Superior temporal gyrus (tissue), 1 donor: Measurements from ENCODE around the gene INPP4A.
"Not testable (repeated sequence)": the region's sequence is repeated elsewhere in the genome, so short reads cannot be mapped to it uniquely, and the experiment has no call there.

Experiments
- DNase-seq: peaks from one replicate; pipeline ENCODE4 v3.0.0-alpha.2; 2016; ENCODE audit errors: extremely low spot score

The INPP4A gene

DNA sequence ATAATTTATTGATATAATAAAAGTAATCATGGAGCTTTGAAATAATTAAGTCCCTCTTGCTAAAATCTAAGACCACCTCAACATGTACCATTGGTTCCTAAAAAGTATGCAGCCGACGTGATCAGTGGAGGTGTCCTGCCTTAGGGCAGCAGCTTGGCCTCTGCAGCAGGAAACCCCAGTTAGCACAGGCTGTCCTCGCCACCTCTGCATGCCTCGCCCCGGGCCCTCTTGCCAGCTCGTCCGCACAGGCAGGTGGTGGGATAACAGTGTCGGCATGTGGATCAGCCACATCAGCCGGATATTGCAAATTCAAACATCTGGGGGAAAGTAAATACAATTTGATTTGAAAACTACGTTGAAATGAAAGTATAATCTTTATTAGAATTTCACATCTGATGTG is 140.7 kb downstream of the INPP4A start:
- DNase-seq, result no peak

GRCh38 chr2:98586551-98587140 is 142.0 kb downstream of the INPP4A start:
- DNase-seq, result no peak

- DNase-seq, result no peak
These were observed 144.3 kb downstream of the INPP4A start for GRCh38 chr2:98588880-98589431.

GRCh38 chr2:98589489-98589888 is 144.8 kb downstream of the INPP4A start:
- no peak for DNase-seq

GRCh38 chr2:98592565-98592964 is 147.9 kb downstream of the INPP4A start:
- no peak for DNase-seq

GRCh38 chr2:98594665-98595064 is 150.0 kb downstream of the INPP4A start:
- not testable (repeated sequence) for DNase-seq

DNA sequence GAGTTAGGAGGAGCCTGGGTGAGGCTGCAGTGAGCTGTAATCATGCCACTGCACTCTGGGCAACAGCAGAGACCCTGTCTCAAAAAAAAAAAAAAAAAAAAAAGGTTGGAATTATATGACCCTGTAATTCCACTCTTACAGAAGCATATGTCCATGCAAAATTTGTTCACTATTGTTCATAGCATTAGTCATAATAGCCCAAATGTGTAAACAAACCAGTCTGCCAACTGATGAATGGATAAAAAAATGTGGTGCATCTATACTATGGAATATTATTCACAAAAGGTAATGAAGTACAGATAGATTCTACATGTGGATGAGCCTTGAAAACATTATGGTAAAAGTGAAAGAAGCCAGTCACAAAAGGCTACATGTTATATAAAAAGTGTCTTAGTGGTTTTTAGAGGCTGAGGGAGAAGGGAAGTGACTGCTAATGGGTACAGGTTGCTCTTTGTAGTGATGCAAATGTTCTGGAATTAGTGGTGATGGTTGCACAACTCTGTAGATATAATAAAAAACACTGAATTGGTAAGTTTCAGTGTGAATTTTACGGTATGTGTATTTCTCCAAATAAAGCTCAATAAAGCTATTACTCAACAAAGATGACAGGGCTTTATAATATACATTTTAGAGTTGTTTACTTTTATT is 154.2 kb downstream of the INPP4A start:
- DNase-seq, result no peak

DNA sequence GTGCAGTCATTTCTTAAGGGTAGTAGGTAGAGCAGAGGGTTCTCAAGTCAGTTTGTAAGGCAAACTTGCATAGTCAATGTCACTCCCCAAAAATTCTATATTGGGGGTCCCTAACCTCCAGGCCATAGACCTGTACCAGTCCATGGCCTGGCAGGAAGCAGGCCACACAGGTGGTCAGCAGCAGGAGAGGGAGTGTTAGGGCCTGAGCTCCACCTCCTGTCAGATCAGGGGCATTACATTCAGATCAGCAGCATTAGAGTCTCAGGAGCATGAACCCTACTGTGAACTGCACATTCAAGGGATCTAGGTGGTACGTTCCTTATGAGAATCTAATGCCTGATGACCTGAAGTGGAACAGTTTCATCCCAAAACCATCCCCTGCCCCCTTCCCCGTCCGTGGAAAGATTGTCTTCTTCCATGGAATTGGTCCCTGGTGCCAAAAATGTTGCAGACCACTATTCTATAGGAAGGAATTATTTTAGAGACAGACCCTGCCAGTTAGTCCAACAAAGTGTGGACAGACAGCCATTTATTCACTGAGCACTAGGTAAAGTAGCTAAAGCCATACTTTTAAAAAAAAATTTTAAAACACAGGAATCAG is 157.0 kb downstream of the INPP4A start:
- peak; percentile 33 for DNase-seq

GRCh38 chr2:98604547-98604946 is 159.9 kb downstream of the INPP4A start:
- no peak for DNase-seq

- no peak for DNase-seq
These were observed 160.4 kb downstream of the INPP4A start for GRCh38 chr2:98605076-98605475.

DNA sequence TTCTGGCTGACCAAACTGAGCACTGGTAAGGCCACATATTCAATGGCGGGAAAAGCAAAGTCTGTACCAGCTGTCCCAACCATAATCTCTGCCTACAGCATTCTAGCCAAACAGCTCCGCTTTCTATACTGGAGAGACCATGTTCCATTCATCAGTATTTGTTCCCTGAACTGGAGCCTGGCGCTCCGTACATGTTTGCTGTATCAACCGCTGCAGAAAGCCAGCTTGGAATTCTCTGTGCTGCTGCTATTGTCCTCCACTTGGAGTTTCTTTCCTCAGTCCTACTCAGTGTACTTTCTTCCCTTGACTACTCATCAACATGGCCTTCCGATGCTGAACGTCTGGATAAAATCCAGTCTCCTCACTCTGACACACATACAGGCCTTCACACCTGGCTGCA is 161.8 kb downstream of the INPP4A start:
- DNase-seq, result no peak

GRCh38 chr2:98607104-98607503 is 162.4 kb downstream of the INPP4A start:
- DNase-seq, result no peak

DNA sequence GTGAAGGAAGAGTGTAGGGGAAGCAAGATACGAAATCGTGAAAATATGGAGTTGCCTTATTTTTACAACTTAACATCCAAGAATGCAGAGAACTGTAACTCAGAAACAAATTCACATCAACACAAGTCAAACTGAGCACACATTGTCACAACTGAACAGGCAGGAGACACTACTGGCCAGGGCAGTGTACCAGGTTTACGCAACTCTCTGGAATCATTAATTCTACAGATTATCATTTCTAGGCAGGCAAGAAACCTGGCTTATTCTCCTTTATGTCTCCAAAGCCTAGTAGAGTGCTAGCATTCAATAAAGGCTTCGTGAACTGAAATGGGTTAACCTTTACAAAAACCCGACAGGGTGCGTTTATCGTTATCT is 163.1 kb downstream of the INPP4A start:
- peak; percentile 28 for DNase-seq

GRCh38 chr2:98608116-98608961 is 163.7 kb downstream of the INPP4A start, which contains the start of the genes COA5 and UNC50:
TSS of gene COA5 (minus strand) at chr2:98608512. CDS start at chr2:98608405, 107 bp downstream.
TSS of gene UNC50 (plus strand) at chr2:98608589. CDS start at chr2:98609760, 1,171 bp downstream.
- DNase-seq, result peak; percentile 89

- no peak for DNase-seq
These were observed 164.4 kb downstream of the INPP4A start for GRCh38 chr2:98608962-98609604.

DNA sequence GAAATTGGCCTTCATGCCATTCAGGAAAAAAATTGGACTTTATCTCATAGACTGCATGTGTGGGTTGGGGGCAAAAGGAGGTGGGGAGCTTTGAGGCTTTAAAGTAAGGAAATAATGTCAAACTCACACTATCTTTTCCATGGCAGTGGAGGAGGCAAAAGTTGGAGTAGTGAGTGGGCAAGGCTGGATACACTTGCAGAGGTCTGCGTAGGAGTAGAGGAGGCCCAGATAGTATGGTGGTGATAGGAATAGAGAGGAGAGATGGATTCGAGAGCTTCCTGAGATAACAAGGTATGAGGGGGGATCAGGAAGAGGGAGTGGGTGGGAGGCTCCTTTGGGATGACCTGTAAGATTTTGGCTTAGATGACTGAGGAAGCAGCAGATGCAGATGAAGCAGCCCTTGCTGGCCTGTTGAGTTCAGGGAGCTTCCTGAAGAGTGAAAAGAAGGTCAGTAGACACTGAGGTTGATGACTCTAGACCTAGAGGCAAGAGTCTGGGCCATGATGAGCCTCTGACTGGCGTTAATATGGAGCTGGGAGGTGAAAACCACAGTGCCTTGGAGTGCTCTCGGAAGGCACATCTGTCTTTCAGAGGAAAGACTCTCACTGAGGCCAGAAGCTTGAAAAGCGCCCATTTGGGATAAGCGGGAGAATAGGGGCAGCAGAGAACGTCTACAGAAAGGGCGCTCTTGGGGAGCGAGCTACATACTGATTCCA is 169.5 kb downstream of the INPP4A start:
- DNase-seq, result no peak

- DNase-seq, result no peak
These were observed 170.8 kb downstream of the INPP4A start for GRCh38 chr2:98615481-98615880.

- DNase-seq, result no peak
These were observed 172.5 kb downstream of the INPP4A start for GRCh38 chr2:98617149-98617548.

GRCh38 chr2:98623657-98624056 is 179.0 kb downstream of the INPP4A start:
- DNase-seq, result no peak

DNA sequence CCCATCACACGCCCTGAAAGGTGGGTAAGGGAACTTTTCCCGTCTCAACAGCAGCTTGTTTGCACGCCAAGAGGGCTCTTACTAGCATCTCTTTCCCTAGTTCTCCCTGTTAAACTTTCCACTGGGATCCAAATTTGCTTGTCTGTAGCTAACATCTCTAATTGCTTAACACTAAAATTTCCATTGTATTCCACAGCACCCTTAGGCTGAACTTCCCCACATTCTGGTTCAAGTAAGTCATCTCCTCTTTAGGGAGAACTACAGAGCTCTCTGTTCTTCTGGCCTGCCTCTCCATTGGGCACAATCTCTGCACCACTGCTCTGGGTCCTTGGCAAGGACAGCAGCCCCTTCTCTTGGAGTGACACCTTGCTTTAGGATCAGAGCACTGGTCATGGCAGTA is 187.7 kb downstream of the INPP4A start:
- DNase-seq, result no peak
